IMR-90 (cell line): ENCODE results near the gene CHMP5. TPM values are rescaled to one million over a fixed set of nuclear protein-coding genes. Genes with fewer than 3 reads are reported as not detected.

ENCODE experiments used
- ATAC-seq: fragments of 200-7000 bp; cut with Tn5 transposase; 2 replicates; pipeline ENCODE4 v1.9.1; 2020; ENCODE audit warnings: low read depth, mild to moderate bottlenecking, moderate library complexity
- BruUV-seq: library from RNA; stranded (reverse); fragments of 400-500 nt; replicated peaks from 2 replicates; lab custom pipeline; 2021; lab: Mats Ljungman, UMichigan
- CTCF ChIA-PET: fragments of 300-600 bp; formaldehyde crosslinking; extraction: SDS; loops from one replicate; lab custom pipeline; 2021; ENCODE audit warnings: antibody characterized with exemption; lab: Yijun Ruan, JAX
- POLR2A ChIA-PET: fragments of 300-600 bp; sonication (Branson Sonifier 250); formaldehyde crosslinking; loops from one replicate; lab custom pipeline; 2022; ENCODE audit warnings: antibody characterized with exemption; ENCODE audit not compliant: unreplicated experiment; lab: Charles Lee
- DNase-seq: peaks from one replicate; pipeline ENCODE4 v3.0.0; 2013
- H2AFZ ChIP-seq: replicated peaks from 2 replicates; pipeline ENCODE3; 2013; ENCODE audit warnings: low read length, mild to moderate bottlenecking; ENCODE audit not compliant: poor library complexity
- H2AK5ac ChIP-seq: 2 replicates; pipeline ENCODE4 v1.6.1; 2013; ENCODE audit warnings: low read depth, low read length, inconsistent platforms
- H2AK9ac ChIP-seq: replicated peaks from 2 replicates; pipeline ENCODE3; 2013; ENCODE audit warnings: mild to moderate bottlenecking, low read depth, low read length, moderate library complexity; ENCODE audit not compliant: poor library complexity
- H2BK120ac ChIP-seq: 2 replicates; pipeline ENCODE4 v1.6.1; 2013; ENCODE audit warnings: low read depth, low read length, inconsistent platforms
- H2BK15ac ChIP-seq: 3 replicates; pipeline ENCODE4 v1.6.1; 2013; ENCODE audit warnings: low read depth, low read length, inconsistent platforms
- H2BK20ac ChIP-seq: 2 replicates; pipeline ENCODE4 v1.6.1; 2013; ENCODE audit warnings: low read depth, mild to moderate bottlenecking, inconsistent platforms, low read length, moderate library complexity
- H2BK5ac ChIP-seq: 2 replicates; pipeline ENCODE4 v1.6.1; 2013; ENCODE audit warnings: mild to moderate bottlenecking, low read depth, low read length, inconsistent platforms; ENCODE audit not compliant: poor library complexity, severe bottlenecking
- H3K14ac ChIP-seq: replicated peaks from 2 replicates; pipeline ENCODE4 v1.6.1; 2013; ENCODE audit warnings: low read depth, low read length, inconsistent platforms
- H3K18ac ChIP-seq: 2 replicates; pipeline ENCODE4 v1.6.1; 2013; ENCODE audit warnings: low read depth, low read length, control low read depth
- H3K23ac ChIP-seq: 2 replicates; pipeline ENCODE4 v1.6.1; 2013; ENCODE audit warnings: low read depth, low read length, inconsistent platforms
- H3K27ac ChIP-seq: 2 replicates; pipeline ENCODE4 v1.5.1; 2013; ENCODE audit warnings: mild to moderate bottlenecking, control low read depth, low read length; ENCODE audit not compliant: insufficient read depth
- H3K27me3 ChIP-seq: 2 replicates; pipeline ENCODE4 v1.6.1; 2013; ENCODE audit warnings: low read length; ENCODE audit not compliant: control insufficient read depth, insufficient read depth
- H3K36me3 ChIP-seq: 2 replicates; pipeline ENCODE4 v1.6.1; 2013; ENCODE audit warnings: low read length, mixed read lengths; ENCODE audit not compliant: control insufficient read depth, insufficient read depth
- H3K4ac ChIP-seq: 2 replicates; pipeline ENCODE4 v1.6.1; 2013; ENCODE audit warnings: low read depth, low read length, inconsistent platforms
- H3K4me1 ChIP-seq: 2 replicates; pipeline ENCODE4 v1.6.1; 2013; ENCODE audit warnings: low read length, mixed read lengths; ENCODE audit not compliant: control insufficient read depth, insufficient read depth
- H3K4me2 ChIP-seq: 2 replicates; pipeline ENCODE4 v1.6.1; 2013; ENCODE audit warnings: low read depth, mild to moderate bottlenecking, control low read depth, low read length, moderate library complexity
- H3K4me3 ChIP-seq: 2 replicates; pipeline ENCODE4 v1.5.1; 2013; ENCODE audit warnings: low read depth, mild to moderate bottlenecking, control low read depth, low read length, moderate library complexity; ENCODE audit not compliant: insufficient read depth
- H3K56ac ChIP-seq: 2 replicates; pipeline ENCODE4 v1.6.1; 2013; ENCODE audit warnings: low read length, inconsistent platforms; ENCODE audit not compliant: insufficient read depth; ENCODE audit errors: extremely low read depth
- H3K79me1 ChIP-seq, 2 experiments: 2 replicates each; pipeline ENCODE4 v1.6.1; 2013; ENCODE audit warnings: low read length in 2 of 2, inconsistent platforms in 1 of 2, low read depth in 1 of 2
- H3K9ac ChIP-seq: 2 replicates; pipeline ENCODE4 v1.6.1; 2013; ENCODE audit warnings: low read depth, low read length, control low read depth
- H3K9me1 ChIP-seq: 2 replicates; pipeline ENCODE4 v1.6.1; 2013; ENCODE audit warnings: low read length, inconsistent platforms; ENCODE audit not compliant: insufficient read depth
- H3K9me3 ChIP-seq: 2 replicates; pipeline ENCODE4 v1.6.1; 2013; ENCODE audit warnings: low read length; ENCODE audit not compliant: control insufficient read depth, insufficient read depth
- H4K20me1 ChIP-seq: 2 replicates; pipeline ENCODE4 v1.6.1; 2013; ENCODE audit warnings: low read length, inconsistent platforms; ENCODE audit not compliant: insufficient read depth
- H4K5ac ChIP-seq: 2 replicates; pipeline ENCODE4 v1.6.1; 2013; ENCODE audit warnings: mild to moderate bottlenecking, low read depth, low read length, control low read depth
- H4K8ac ChIP-seq, 2 experiments: 2 replicates each; pipeline ENCODE4 v1.6.1; 2013; ENCODE audit warnings: low read depth in 2 of 2, low read length in 2 of 2, control low read depth in 1 of 2, inconsistent platforms in 1 of 2
- H4K91ac ChIP-seq: 2 replicates; pipeline ENCODE4 v1.6.1; 2013; ENCODE audit warnings: low read depth, low read length, inconsistent platforms; ENCODE audit not compliant: insufficient read depth
- MAZ ChIP-seq: IDR thresholded peaks from 2 replicates; pipeline ENCODE4 v1.6.1; 2012; ENCODE audit warnings: low read depth, mild to moderate bottlenecking, low read length, improper control_type of control experiment, moderate library complexity, borderline replicate concordance
- NFE2L2 ChIP-seq: fragments of 150-350 bp; IDR thresholded peaks from 2 replicates; pipeline ENCODE4 v1.6.1; 2016; ENCODE audit warnings: low read depth, mild to moderate bottlenecking, low read length
- WGBS, 2 experiments: methylation state at CpG; one replicate each; pipeline versions ENCODE4 v1.1.5 to v1.1.7; 2013; ENCODE audit warnings: missing lambda C conversion rate in 2 of 2; ENCODE audit not compliant: insufficient read length in 1 of 2; ENCODE audit errors: extremely low coverage in 2 of 2; 5-methylcytosine and 5-hydroxymethylcytosine counted together
- dilution Hi-C: fragments of 300-500 bp; cut with HindIII; formaldehyde crosslinking; loops from one replicate; pipeline ENCODE4 v1.14.3; 2018; ENCODE audit warnings: low sequenced_read_pairs; ENCODE audit not compliant: unreplicated experiment
- in situ Hi-C: fragments of 300-500 bp; cut with MboI; formaldehyde crosslinking; loops from 3 replicates; pipeline ENCODE4 v1.14.3; 2019; ENCODE audit warnings: low sequenced_read_pairs, inconsistent platforms, mixed read lengths
- intact Hi-C: fragments of 100-400 bp; cut with micrococcal nuclease; formaldehyde crosslinking; loops from 2 replicates; pipeline ENCODE4 v1.10.0; 2022
- polyA plus RNA-seq, 3 experiments: library from polyadenylated mRNA; depleted of rRNA; stranded (reverse); fragments of >200 nt; gene quantifications; 2 replicates each; pipeline ENCODE4 v1.2.3, GENCODE V29; 2012; ENCODE audit warnings: low replicate concordance in 1 of 3
- total RNA-seq: library from RNA; depleted of rRNA; stranded (reverse); fragments of >200 nt; gene quantifications from 2 replicates; pipeline ENCODE4 v1.2.3, GENCODE V29; 2012

The CHMP5 gene
- total and polyA plus RNA-seq, 2 of the 4 experiments (the other 2 are of a cell fraction) = 70.6 to 80.8 TPM

DNA sequence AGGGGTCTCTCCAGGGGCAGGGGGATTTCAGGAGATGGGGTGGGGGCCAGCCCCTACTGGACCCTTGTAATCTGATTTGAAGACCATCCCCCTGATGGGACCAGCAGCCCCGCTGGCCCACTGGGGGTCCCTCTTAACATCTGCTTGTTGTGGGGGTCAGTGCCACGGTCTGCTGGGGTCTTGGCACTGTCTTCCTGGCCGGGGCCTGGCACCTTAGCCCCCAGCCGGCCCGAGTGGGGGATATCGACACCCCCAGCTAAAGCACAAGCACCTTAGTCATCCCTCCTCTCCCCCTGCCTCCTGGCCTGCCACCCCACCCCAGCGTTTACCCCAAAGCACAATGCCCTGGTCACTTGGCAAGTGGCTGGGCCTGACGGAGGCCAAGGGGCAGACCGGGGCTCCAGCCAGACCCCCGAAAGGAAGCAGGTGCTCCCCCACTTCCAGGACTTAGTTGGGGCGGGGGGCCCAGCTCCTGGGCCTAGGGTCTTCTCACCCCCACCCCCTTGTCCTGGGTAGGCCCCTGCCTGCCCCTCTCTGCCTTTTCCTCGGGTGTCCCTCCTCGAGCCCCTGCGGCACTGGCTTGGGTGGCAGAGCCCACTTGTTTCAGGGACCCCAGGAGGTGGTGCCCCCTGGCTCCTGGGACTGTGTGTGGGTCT is 24.1 kb downstream of the CHMP5 start:
- H3K4ac ChIP-seq = peak overlapping the region; percentile 19
- no peak overlapping the region for H3K56ac ChIP-seq
- peak overlapping the region; percentile 57 for H2AK9ac ChIP-seq
- H3K36me3 ChIP-seq = peaks cover 3% of the 10 kb centered on the region; the same call in 1 of the 2 replicates
- no peak overlapping the region for H3K18ac ChIP-seq
- no peaks in the 10 kb centered on the region for H3K9me1 ChIP-seq
- no peak overlapping the region; the same call in 1 of the 2 replicates for H4K5ac ChIP-seq
- no peaks in the 10 kb centered on the region for H3K9me3 ChIP-seq
- H2AK5ac ChIP-seq = peak overlapping the region; percentile 90; the same call in 1 of the 2 replicates
- peak overlapping the region; percentile 75 to 100; a peak in 2 of 4 replicates for H4K8ac ChIP-seq
- dilution Hi-C loops = loop anchor here (25.0 kb wide), 1 partner anchor 173 kb away; the partner anchor contains the start of gene NOL6
- H2AFZ ChIP-seq = no peak overlapping the region
- CTCF ChIA-PET = no interaction called here
- no peak for ATAC-seq
- H3K27me3 ChIP-seq = no peaks in the 10 kb centered on the region
- peaks cover 17 to 35% of the 10 kb centered on the region in 2 experiments for H3K79me1 ChIP-seq
- no peak overlapping the region for H3K4me2 ChIP-seq
- in situ Hi-C loops = no loop called here
- peaks cover 4% of the 10 kb centered on the region; the same call in 1 of the 2 replicates for H3K4me1 ChIP-seq
- no peak overlapping the region for H2BK120ac ChIP-seq
- peak overlapping the region; percentile 84; the same call in 1 of the 2 replicates for H3K27ac ChIP-seq
- POLR2A ChIA-PET = no interaction called here
- no peak overlapping the region for H4K91ac ChIP-seq
- no peak for DNase-seq
- no peak overlapping the region for H2BK15ac ChIP-seq
- no TSS peak for BruUV-seq
- no peak overlapping the region for H2BK20ac ChIP-seq
- H4K20me1 ChIP-seq = no peaks in the 10 kb centered on the region
- H3K23ac ChIP-seq = no peak overlapping the region
- intact Hi-C loops = loop anchor here (5.0 kb wide), 1 partner anchor 228 kb away; no protein-coding TSS in a partner anchor
- H3K4me3 ChIP-seq = no peak overlapping the region
- H3K14ac ChIP-seq = no peak overlapping the region
- H3K9ac ChIP-seq = 0 out of 2 replicates have a peak overlapping the region, but pooled peaks have one; percentile 47
- TF ChIP-seq NFE2L2 (no peak), MAZ (no peak)
- H2BK5ac ChIP-seq = peak overlapping the region; percentile 99
- whole genome bisulfite sequencing, 2 experiments = 82% methylated on average over 5 of the region's 14 CpGs; no CpG with 5 or more reads in 1 of the 2 experiments
